Midbrain (tissue), 1 donor: ENCODE results near the gene TEX12.
A peak's percentile ranks its signal among the peaks of the same experiment; 100 is the strongest.

Experiments
- DNase-seq: peaks from one replicate; lab custom pipeline; 2025; lab: John Stamatoyannopoulos, UW

The TEX12 gene

DNA sequence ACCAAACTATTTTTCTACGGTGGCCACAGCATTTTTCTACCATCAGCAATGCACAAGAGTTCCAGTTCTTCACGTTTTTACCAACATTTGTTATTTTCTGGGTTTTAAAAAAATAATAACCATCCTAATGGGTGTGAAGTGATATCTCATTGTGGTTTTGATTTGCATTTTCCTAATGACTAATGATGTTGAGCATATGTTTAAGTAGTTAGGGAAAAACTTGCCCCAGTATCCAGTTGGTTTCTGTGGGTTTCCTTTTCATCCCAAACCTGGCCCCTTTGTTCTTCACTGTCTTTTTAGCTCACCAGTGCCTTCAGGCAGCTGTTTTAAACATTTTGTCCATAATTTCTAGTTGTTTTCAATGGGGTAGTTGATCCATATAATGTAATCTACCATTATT is 44.4 kb downstream of the TEX12 start:
- DNase-seq: no peak

GRCh38 chr11:112212290-112212689 is 45.1 kb downstream of the TEX12 start:
- no peak for DNase-seq

GRCh38 chr11:112212710-112213109 is 45.5 kb downstream of the TEX12 start:
- no peak for DNase-seq

GRCh38 chr11:112213753-112214152 is 46.6 kb downstream of the TEX12 start:
- no peak for DNase-seq

DNA sequence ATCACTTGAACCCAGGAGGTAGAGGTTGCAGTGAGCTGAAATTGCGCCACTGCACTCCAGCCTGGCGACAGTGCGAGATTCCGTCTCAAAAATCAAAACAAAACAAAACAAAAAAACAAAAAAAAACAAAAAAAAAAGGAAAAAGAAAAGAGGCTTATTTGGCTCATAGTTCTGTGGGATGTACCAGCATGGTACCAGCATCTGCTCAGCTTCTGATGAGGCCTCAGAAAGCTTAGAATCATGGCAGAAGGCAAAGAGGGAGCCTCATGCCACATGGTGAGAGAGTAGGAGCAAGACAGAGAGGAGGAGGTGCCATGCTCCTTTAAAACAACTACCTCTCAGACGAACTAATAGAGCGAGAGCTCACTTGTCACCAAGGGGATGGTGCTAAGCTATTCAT is 48.4 kb downstream of the TEX12 start:
- DNase-seq: no peak

GRCh38 chr11:112216561-112217105 is 49.5 kb downstream of the TEX12 start:
- DNase-seq: no peak

- DNase-seq: peak; percentile 87
These were observed 52.5 kb downstream of the TEX12 start for GRCh38 chr11:112219476-112220232.

- DNase-seq: no peak
These were observed 54.2 kb downstream of the TEX12 start for GRCh38 chr11:112221274-112221835.
